Fibroblast of the aortic adventitia (primary cell): Measurements from ENCODE around the gene TFF2. TPM values are rescaled to one million over a fixed set of nuclear protein-coding genes. Genes with fewer than 3 reads are reported as not detected.

Experiments
- DNase-seq: peaks from one replicate; pipeline ENCODE4 v3.0.0-alpha.2; 2010; ENCODE audit warnings: low read depth
- H3K4me3 ChIP-seq: 2 replicates; pipeline ENCODE4 v1.5.1; 2011; ENCODE audit warnings: low read depth, mild to moderate bottlenecking, control low read depth, low read length, moderate library complexity
- total RNA-seq: library from RNA; depleted of rRNA; stranded (reverse); fragments of >200 nt; gene quantifications from 2 replicates; pipeline ENCODE4 v1.2.3, GENCODE V29; 2012; ENCODE audit warnings: low replicate concordance
- TF ChIP-seq, protein P1 (sequence below): IDR thresholded peaks from 2 replicates; pipeline ENCODE4 v1.5.1; 2011; ENCODE audit warnings: mild to moderate bottlenecking, low read length, control low read depth, inconsistent platforms; ENCODE audit not compliant: insufficient read depth

TFF2 gene
- total RNA-seq, 1 donor = not detected

DNA sequence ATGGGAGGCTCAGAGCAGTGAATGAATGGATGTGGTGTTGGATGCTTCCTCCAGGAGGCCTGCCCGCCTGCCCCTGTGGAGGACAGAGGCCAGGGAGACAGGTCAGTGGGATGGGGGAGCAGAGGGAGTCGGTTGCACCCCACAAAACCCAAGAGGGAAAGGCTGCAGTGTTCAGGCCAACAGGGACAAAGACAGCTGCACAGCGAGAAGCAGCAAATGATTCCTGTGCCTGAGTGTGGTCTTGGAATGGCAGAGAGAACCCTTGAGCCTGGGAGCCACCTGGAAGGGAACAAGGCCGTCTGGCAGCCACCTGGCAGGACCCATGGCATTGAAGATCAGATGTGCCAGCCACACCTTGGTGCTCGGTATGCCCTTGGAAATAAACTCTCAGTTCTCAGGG lies 43.7 kb downstream of the TFF2 start:
- no peak for DNase-seq
- TF ChIP-seq, protein P1, sequence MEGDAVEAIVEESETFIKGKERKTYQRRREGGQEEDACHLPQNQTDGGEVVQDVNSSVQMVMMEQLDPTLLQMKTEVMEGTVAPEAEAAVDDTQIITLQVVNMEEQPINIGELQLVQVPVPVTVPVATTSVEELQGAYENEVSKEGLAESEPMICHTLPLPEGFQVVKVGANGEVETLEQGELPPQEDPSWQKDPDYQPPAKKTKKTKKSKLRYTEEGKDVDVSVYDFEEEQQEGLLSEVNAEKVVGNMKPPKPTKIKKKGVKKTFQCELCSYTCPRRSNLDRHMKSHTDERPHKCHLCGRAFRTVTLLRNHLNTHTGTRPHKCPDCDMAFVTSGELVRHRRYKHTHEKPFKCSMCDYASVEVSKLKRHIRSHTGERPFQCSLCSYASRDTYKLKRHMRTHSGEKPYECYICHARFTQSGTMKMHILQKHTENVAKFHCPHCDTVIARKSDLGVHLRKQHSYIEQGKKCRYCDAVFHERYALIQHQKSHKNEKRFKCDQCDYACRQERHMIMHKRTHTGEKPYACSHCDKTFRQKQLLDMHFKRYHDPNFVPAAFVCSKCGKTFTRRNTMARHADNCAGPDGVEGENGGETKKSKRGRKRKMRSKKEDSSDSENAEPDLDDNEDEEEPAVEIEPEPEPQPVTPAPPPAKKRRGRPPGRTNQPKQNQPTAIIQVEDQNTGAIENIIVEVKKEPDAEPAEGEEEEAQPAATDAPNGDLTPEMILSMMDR = no peak
- no peak overlapping the region for H3K4me3 ChIP-seq

DNA sequence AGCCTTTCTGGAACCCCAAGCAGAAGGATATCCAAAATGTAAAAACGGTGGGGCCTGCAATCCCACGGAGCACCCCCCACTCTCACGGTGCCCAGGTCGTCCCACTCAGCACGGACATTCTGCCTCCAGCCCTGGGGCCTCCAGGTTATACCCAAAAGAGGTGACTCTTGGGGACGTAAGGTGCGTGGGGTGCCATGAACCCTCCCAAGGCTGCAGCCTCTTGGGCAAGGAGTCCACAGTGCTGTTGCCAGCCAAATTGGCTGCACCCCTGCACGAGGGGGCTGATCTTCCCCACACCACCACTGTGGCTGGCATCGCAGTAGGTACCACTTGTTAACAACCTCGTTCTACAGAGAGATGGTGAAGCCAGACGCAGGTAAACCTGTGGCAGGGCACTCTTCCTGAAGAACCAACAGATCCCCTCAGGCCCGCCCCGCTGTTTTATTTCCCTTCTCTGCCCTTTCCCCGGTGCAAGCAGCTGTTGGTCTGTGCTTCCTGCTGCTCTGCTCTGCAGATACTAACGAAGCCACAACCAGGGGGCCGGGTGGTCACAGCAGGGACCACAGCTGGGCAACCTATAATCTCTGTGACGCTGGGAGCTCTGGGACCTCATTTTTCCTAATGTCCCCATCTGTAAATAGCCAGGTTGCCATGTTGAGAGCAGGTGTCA lies 44.3 kb downstream of the TFF2 start:
- TF ChIP-seq, protein P1 = no peak
- H3K4me3 ChIP-seq = no peak overlapping the region
- DNase-seq = no peak

DNA sequence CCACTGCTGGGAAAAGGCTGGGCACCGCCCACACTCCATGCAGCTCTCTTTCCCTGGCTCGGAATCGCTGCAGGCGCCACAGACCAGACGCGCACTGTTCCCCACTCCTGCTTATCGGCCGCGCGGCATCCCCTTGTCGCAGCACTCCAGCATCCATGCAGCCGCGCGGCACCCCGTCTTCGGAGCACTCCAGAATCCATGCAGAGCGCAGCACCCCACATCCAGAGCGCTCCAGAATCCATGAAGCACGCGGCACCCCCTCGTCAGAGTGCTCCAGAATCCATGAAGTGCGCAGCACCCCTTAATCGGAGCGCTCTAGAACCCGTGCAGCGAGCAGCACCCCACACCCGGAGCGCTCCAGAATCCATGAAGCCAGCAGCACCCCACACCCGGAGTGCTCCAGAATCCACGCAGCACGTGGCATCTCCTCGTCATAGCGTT lies 45.1 kb downstream of the TFF2 start:
- no peak for DNase-seq
- TF ChIP-seq, protein P1 = no peak
- H3K4me3 ChIP-seq = no peak overlapping the region

DNA sequence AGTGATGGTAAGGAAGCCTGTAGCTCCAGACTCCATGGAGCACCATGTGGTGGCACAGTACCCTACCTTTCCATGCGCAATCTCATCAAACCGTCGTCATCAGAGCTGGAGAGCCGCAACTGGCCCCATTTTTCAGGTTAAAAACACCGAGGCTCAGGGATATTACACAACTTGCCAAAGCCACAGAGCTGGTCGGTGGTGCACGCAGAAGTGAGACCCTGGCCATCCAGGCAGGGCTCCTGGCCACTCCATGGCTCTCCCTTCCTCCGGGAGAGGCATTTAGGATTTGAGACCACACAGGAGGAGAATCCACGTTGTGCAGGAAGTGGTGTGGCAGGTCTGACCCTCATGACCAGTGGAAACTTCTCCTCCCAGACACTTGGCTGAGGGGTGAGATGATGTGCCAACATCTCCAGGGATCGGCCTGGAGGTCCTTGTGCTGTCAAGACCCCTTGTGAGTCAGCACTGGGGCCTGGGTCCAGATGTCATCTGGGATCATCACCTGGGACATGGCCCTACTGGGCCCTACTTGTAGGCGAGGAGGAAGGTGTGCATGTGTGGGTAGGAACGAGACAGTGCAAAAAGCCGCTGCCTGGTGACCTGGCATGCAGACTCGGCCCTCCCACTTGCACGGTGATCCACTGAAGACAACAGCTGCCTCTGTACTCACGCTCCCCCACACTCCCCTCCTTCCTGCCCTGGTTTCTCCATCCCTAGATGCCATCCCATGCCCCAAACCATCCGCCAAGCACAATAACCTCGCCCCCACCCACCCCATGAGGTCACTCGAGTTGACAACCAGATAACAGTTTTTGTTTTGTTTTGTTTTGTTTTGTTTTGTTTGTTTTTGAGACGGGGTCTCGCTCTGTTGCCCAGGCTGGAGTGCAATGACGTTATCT lies 46.0 kb downstream of the TFF2 start:
- TF ChIP-seq, protein P1 = no peak
- DNase-seq = no peak
- no peak overlapping the region for H3K4me3 ChIP-seq

DNA sequence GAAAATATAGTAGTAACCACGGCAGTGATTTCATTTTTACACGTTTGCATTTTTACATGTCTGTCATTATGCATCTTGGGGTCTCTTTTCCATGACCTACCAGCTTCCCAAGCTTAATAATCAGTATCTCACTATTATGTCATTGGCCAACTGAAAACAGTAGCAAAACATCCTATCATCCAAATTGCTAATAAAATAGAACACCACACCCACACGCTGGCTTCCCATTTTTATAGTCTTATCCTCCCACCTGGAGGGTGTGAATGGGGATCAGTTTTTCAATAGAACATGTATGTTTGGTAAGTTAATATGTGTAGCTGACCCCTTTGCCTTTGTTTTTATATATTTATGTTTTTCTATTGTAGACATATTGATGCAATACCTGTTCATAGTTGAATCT lies 47.4 kb downstream of the TFF2 start:
- TF ChIP-seq, protein P1 = no peak
- DNase-seq = no peak
- H3K4me3 ChIP-seq = no peak overlapping the region

DNA sequence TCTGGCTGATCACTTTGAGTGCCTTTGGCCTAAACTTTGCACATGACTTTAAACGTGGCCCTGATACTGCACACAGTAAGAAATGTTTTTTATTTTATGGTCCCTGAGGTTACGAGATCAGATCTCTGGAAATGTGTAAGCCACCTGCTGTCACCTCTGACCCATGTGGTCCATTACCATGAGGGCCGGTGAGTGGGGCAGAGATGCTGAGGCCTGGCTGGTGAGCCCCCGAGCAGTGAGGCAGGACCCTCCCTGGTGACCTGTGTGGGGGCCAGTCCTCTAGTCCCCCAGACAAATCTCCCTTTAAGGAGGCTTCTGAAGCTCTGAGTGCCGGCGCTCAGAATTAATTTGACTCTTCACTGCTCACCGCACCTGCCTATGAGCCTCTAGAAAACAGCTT lies 48.0 kb downstream of the TFF2 start:
- DNase-seq = no peak
- no peak overlapping the region for H3K4me3 ChIP-seq
- TF ChIP-seq, protein P1 = no peak
